GM10847 (cell line): ENCODE data around the gene MDP1.

Experiments
- POLR2A ChIP-seq: IDR thresholded peaks from 2 replicates; pipeline ENCODE4 v1.6.1; 2011; ENCODE audit not compliant: insufficient read length; ENCODE audit errors: extremely low read depth

MDP1 gene

DNA sequence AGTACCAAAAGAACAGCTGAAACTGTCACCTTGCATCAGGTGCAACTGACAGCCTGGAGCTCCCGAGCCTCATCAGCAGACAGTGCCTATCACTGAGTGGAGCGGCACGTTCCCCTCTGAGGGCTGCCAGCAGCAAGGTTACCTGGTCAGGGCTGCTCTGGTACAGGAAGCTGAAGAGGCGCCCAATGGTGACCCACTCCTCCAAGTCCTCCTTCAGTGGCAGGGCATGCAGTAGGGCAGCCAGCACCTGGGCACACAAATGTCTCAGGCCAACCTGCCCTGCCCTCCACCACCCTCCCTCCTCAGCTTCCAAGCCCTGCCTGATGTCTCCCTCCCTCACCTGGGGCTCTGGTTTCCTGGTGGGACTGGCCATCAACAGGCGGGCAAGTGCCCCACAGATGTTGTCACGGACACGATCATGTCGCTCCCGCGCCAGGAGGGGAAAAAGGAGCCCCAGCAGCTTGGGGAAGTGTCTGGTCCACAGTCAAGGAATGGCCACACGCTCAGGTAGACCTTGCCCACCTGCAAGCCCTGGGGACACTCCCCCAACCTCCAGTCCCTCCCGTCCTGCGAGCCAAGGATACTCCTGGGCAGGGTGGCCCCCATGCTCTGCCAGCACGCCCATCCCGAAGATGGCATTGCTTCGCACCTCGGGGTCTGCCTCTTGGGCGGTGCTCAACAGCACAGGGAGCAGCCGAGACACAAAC lies 34.3 kb downstream of the MDP1 start:
- no peak for TF ChIP-seq POLR2A

DNA sequence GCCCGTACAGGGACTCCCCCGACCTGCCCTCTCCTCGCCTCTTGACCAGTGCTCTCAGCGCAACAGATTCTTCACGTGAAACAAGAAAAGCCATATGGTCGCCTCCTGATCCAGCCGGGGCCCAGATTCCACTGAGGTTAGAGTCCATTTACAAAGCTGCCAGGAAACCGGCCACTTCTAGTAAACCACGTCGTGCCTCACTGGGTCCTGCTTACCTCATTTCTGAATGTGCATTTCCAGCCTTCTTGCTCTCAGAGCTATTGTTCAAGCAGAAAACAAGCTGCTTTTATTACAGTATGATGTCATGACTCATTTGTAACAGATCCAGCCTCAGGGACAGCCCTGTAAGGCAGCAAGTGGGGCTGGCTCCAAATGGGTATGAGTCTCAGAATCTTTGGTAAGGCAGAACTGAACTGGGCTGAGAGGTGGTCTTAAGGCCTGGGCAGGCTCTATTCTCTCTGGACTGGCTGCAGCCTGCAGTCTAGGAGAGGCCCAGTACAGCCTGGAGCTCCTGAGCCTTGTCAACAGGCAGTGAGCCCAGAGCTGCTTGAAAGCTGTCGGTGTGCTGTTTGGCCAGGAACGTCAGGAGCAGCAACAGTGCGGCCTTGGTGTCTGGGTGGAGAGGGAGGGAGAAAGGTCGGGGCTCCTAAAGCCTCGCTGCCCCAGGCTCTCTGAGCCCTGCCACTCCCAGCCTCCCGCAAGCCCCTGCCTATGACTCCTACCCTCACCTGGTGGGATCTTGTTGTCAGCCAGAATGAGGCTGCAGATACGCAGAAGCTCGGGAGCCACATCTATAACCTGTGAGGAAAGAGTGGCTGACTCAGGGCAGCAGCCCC lies 35.7 kb downstream of the MDP1 start:
- no peak for TF ChIP-seq POLR2A

DNA sequence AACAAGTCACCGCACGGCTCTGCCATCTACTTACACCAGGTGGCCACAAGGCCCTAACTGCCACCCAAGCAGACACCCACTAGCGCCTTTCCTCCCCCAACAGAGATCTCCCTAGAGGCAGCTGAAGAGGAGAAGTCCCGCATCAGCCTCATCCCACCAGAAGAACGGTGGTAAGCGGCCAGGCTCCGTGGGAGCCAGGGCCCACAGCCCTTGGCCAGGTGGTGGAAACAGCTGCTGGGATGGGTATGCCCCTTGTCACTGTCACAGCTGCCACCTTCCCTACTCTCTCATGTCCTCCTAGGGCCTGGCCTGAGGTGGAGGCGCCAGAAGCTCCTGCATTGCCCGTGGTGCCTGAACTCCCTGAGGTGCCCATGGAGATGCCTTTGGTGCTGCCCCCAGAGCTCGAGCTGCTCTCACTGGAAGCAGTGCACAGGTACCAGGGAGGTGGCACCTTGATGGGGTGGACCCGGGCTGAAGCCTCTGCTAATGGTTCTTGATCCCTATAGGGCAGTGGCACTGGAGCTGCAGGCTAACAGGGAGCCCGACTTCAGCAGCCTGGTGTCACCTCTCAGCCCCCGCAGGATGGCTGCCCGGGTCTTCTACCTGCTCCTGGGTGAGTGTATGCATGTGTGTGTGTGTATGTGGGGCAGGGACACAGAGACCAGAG lies 36.4 kb downstream of the MDP1 start:
- TF ChIP-seq POLR2A, result no peak

DNA sequence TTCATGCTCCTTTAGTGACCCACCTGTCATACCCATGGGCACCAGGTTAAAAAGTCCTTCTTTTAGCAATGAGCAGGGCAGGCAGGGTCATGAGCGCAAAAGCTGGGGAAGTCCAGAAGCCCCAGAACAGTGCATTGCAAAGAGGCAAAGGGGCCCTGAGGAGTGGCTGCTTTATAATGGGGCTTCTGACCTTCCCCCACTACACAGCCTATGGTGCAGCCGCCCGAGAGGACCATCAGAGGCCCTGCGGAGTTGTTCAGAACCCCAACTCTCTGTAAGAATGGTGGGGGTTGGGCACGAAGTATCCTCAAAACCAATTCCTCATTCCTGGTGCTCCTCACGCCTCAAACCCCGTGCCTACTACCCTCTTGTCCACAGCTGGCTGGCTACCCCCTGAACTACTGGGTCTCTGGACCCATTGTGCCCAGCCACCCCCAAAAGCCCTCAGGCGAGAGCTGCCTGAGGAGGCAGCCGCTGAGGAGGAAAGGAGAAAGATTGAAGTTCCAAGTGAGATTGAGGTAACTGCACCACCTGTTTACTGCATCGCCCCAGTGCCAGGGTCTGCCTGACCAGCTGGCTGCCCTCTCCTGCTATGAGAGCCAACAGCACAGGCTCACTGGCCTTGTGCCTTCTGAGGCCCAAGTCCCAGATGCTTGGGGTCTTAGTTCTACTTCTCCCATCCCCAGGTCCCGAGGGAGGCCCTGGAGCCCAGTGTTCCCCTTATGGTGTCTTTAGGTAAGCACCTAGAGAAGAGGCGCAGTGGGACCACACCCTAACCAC lies 37.3 kb downstream of the MDP1 start:
- TF ChIP-seq POLR2A, result no peak

DNA sequence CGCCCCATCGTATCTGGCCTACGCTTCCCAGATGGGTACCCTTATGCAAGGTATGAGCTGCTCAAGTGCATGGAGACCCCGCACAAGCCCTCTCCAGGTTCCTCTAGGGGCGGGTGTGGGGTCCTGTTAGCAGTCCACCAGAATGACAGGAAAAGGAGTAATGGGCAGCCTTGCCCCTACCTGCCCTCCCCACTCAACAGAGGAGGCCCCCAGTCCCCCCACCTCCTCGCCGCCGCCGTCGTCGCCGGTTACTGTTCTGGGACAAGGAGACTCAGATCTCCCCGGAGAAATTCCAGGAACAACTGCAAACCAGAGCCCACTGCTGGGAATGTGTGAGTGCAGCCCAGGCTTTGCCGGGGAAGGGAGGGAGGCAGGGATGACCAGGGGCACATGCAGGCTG lies 38.0 kb downstream of the MDP1 start:
- TF ChIP-seq POLR2A, result no peak

DNA sequence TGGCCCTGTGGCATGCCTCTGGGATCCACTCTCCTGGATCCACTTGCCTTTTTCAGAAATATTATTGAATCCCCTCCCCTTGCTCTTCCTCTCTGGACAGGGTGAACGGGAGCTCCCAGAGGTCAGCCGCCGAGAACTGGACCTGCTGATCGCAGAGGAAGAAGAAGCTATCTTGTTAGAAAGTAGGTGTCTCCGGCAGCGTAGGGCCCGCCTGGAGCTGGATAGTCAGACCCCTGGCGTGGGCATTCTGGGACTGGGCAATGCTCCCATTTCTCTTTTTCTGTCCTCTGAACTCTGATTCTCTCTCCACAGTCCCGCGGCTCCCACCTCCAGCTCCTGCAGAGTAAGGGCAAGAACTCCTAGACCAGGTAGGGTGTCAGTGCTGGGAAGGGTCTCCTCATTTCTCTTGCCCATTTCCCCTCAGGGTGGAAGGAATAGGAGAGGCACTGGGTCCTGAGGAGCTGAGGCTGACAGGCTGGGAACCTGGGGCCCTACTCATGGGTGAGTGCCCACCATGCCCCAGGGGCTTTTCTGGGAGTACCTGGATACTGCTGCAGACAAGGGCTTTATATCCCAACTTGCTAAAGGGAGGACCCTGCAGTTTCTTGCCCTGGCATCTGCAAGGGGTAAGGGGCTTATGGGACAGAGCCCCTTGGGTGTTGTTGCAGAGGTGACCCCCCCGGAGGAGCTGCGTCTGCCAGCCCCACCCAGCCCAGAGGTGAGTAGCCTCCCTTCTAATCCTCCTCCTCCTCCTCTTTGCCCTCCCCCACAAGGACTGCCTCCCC lies 38.6 kb downstream of the MDP1 start:
- no peak for TF ChIP-seq POLR2A

DNA sequence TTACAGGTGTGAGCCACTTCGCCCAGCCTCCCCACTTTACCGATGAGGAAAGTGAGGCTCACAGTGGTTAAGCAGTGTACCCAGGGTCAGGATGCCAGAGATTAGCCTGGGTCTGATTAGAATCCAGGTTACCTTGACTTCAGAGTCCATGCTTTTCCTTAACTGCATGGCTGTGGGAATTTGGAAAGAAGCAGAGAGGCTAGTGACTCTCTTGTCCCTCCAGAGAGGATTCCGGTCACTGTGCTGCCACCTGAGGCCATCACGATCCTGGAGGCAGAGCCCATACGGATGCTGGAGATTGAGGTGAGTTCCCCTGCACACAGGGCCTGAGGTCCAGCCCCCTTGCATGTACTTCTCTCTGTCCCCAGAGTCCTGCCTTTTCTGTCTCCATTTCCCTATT lies 39.3 kb downstream of the MDP1 start:
- no peak for TF ChIP-seq POLR2A

DNA sequence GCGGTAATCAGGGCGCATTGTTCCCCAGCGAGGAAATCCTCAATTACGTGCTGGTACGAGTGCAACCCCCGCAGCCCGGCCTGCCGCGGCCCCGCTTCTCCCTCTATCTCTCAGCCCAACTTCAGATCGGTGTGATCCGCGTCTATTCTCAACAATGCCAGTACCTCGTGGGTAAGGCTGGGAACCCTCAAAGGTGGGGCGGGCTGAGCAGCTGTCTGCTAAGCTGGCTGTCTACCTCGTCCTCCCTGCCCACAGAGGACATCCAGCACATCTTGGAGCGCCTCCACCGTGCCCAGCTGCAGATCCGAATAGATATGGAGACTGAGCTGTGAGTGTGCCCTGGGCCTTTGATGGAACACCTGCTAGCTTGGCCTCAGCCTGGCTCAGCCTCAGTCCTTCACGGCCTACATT lies 43.0 kb downstream of the MDP1 start:
- no peak for TF ChIP-seq POLR2A

DNA sequence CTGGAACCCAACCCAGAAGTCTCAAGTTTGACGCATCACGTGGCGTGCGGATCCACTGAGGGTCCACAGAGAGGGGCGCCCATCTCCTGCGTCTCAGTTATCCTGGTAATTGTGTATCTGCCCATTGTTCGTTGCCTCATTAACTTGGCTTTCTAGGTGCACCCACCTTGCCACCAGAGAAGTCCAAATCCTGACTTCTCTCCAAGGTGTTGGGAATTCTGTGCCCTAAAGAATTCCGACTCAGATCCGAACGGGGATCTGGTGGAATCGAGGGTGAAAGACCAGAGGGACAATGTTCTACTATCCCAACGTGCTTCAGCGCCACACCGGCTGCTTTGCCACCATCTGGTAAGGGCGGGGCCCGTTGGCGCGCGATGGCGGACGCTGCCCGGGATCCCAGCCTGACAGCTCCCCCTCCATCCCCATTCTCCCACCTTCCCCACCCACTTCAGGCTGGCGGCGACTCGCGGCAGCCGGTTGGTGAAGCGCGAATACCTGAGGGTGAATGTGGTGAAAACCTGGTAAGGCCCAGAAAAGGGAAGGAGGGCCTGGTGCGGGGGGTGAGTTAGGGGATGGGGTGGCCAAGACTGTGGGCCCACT lies 43.5 kb downstream of the MDP1 start:
- no peak for TF ChIP-seq POLR2A

DNA sequence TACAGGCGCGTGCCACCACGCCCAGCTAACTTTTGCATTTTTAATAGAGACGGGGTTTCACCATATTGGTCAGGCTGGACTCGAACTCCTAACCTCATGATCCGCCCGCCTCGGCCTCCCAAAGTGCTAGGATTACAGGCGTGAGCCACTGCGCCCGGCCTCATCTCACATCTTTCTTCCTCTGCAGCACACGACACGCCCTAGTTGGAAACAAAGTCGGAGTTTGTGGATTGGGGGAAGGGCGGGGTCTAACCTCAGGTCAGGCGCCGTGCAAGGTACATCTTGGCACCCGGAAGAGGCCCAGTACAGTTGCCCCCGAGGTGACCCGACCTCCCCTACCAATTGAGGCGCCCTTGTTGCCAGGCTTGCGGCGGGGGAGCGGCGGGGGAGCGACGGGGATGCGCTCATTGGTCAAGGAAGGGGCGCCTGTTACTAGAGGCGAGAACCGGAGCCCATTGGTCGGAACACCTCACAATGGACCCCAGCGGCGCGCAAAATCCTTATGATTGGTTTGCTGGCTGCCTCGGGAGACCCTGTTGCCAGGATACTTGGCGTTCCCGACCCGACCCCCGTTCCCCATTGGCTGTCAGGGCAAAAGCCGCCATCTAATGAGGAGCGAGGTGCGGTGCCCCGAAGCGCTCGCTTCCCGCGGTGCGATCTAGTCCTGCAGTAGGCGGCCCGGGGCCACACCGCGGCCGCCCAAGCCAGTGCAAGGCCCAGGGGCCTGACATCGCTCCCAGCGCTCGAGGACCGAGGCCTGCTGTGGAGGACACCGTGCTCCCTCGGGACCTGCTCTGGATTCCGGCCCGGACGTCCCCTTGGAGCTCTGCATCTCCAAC lies 44.2 kb downstream of the MDP1 start, which contains the start of gene REC8:
Gene REC8 (plus strand): TSS at position 659 of the 839 bp plus-strand sequence. CDS start 473 bp downstream, outside the sequence.
- TF ChIP-seq POLR2A, result peak; percentile 57

DNA sequence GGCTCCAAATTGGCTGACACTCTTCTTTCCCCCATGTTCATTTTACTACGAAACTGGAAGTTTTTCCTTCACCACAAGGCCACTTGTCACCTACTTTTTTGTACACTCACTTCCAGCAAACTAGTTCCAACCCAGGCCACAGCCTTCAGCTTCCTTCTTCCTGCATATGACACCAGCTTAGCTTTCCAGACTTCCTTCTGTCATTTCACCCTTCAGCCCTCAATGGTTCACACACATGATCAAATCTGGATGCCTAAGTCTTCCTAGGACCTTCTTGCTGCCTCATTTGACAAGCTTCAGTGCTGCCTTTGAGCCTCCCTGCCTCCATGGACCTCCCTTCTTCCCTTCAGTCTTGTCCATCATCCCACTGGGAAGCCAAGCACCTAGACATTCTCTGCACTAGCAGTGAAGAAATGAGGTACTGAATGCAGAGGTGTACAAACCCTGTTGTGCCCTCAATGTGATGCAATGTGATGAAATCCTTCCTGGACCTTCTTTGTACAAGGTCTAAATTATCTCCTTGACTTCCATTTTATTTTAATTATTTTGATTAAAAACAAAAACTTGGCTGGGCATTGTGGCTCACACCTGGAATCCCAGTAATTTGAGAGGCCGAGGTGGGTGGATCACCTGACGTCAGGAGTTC lies 48.3 kb downstream of the MDP1 start:
- no peak for TF ChIP-seq POLR2A

DNA sequence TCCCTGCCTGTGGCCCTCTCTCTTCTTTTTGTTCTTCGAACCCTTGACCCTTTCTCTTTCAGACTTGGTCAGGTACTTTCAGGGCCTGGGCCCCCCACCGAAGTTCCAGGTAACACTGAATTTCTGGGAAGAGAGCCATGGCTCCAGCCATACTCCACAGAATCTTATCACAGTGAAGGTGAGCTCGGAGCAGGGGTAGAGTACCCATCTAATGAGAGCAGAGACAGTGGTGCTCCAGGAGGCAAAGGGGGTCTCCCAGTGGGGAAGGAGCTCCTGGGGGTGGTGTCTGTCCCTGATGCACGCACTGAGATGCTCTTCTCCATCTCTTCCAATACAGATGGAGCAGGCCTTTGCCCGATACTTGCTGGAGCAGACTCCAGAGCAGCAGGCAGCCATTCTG lies 50.1 kb downstream of the MDP1 start:
- no peak for TF ChIP-seq POLR2A
